Muscle layer of duodenum (tissue), 2 donors: Measurements from ENCODE around the gene MCTS1.
"Not testable (repeated sequence)": the region's sequence is repeated elsewhere in the genome, so short reads cannot be mapped to it uniquely, and the experiment has no call there.

Experiments used
- H3K27ac ChIP-seq: one replicate; pipeline ENCODE4 v1.7.0; 2013; ENCODE audit warnings: mild to moderate bottlenecking, low read length
- H3K27me3 ChIP-seq: one replicate; pipeline ENCODE4 v1.7.0; 2013; ENCODE audit warnings: low read depth, mild to moderate bottlenecking, control low read depth, low read length
- H3K36me3 ChIP-seq, 2 donors: one replicate each; pipeline ENCODE4 v1.7.0; 2013; ENCODE audit warnings: low read length in 2 of 2, control low read depth in 1 of 2, mild to moderate bottlenecking in 1 of 2; ENCODE audit not compliant: insufficient read depth in 2 of 2, control insufficient read depth in 1 of 2
- H3K4me1 ChIP-seq, 2 donors: one replicate each; pipeline ENCODE4 v1.7.0; 2013; ENCODE audit warnings: low read length in 2 of 2, mild to moderate bottlenecking in 2 of 2, control low read depth in 1 of 2, moderate library complexity in 1 of 2; ENCODE audit not compliant: insufficient read depth in 2 of 2, control insufficient read depth in 1 of 2
- H3K4me3 ChIP-seq, 2 donors: one replicate each; pipeline ENCODE4 v1.7.0; 2013; ENCODE audit warnings: low read length in 2 of 2, low read depth in 1 of 2, mild to moderate bottlenecking in 1 of 2
- H3K9me3 ChIP-seq, 2 donors: one replicate each; pipeline ENCODE4 v1.7.0; 2013; ENCODE audit warnings: low read length in 2 of 2, control low read depth in 1 of 2, mild to moderate bottlenecking in 1 of 2; ENCODE audit not compliant: control insufficient read depth in 1 of 2
- donor health status: healthy.

MCTS1 gene

DNA sequence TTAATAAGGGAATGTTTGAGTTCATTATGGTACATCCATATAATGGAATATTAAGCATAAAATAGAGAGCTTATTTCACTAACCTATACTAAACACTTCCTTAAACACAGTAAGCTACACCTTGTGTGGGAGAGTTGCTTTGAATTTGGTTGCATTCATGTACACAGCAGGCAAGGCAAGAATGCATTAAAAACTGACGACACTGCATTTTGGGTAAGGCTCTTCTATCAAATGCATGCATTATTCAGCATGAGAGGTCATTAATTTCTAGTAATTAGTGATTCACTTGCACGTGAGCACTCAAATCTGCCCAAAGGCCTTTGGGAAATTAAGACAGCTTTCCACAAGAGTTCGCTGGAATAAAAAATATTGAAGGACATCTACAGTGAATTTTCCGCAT, 34.7 kb downstream of the MCTS1 start:
- H3K27ac ChIP-seq: no peak overlapping the region
- H3K4me3 ChIP-seq: no peak overlapping the region
- no peaks in the 10 kb centered on the region for H3K4me1 ChIP-seq
- no peaks in the 10 kb centered on the region for H3K36me3 ChIP-seq
- H3K27me3 ChIP-seq: no peaks in the 10 kb centered on the region
- H3K9me3 ChIP-seq: no peaks in the 10 kb centered on the region

DNA sequence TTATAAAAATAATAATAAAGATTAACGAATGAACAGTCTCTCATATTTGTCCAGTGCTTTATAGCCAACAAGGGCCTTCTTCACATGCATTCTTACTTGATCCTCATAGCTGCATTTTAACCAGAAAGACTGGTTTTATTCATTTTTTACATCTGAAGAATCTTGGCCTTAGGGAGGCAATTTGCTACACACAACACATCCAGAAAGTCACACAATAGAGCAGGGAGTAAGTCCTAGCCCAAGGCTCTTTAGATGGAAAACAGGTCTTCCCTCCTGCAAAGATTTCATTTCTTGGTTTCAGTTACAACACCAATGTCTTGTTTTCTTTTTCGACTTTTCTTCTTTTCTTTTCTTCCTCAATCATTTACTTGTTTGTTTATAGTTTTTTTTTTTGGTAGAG, 39.0 kb downstream of the MCTS1 start:
- H3K4me1 ChIP-seq: no peaks in the 10 kb centered on the region
- H3K9me3 ChIP-seq: no peaks in the 10 kb centered on the region
- H3K27me3 ChIP-seq: no peaks in the 10 kb centered on the region
- no peak overlapping the region for H3K27ac ChIP-seq
- no peaks in the 10 kb centered on the region for H3K36me3 ChIP-seq
- H3K4me3 ChIP-seq: no peak overlapping the region

DNA sequence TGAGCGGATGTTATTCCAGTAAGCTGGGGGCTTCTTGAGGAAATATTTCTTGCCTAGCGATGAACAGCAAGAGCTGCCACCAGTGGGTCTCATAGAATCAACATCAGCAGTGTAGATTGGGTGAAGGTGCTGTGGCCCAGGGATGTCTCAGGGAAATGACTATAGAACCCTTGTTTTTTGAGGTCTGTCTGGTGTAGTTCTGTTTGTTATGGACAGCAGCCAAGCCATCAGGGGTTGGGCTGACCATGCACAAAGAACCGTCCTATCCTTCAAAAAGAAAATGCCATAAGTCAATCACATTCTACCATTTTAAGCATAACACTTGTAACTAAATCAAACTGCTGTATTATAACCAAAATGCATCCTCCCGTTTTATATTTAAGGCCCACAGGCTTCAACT, 43.2 kb downstream of the MCTS1 start:
- Histone ChIP-seq H3K9me3 (no peaks in the 10 kb centered on the region), H3K4me3 (no peak overlapping the region), H3K4me1 (no peaks in the 10 kb centered on the region), H3K27me3 (no peaks in the 10 kb centered on the region), H3K27ac (no peak overlapping the region), H3K36me3 (no peaks in the 10 kb centered on the region)

DNA sequence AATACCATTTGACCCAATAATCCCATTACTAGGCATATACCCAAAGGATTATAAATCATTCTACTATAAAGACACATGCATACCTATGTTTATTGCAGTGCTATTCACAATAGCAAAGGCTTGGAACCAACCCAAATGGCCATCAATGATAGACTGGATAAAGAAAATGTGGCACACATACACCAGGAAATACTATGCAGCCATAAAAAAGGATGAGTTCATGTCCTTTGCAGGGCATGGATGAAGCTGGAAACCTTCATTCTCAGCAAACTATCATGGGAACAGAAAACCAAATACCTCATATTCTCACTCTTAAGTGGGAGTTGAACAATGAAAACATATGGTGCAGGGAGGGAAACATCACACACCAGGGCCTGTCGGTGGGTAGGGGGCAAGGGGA, 48.4 kb downstream of the MCTS1 start:
- not testable (repeated sequence) for H3K36me3 ChIP-seq, H3K4me1 ChIP-seq, H3K27ac ChIP-seq, H3K27me3 ChIP-seq, H3K4me3 ChIP-seq, H3K9me3 ChIP-seq

DNA sequence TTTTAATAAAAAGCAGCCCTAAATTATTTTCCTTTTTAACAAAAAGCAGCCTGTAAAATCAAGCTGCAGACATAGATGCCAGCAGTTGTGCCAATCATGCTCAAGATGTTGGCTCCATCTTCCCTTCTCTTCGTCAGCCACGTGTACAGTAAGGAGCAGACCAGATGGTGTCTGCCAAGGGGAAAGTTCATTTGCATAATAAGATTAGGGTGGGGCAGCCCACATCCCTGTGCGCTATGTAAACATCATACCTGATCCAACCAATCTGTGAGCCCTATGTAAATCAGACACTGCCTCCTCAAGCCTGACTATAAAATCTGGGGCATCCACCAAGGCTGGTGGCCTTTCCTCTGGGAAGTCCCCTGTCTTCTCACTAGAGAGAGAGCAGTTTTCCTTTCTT, 49.1 kb downstream of the MCTS1 start:
- no peak overlapping the region for H3K27ac ChIP-seq
- no peaks in the 10 kb centered on the region for H3K27me3 ChIP-seq
- H3K36me3 ChIP-seq: no peaks in the 10 kb centered on the region
- H3K9me3 ChIP-seq: no peaks in the 10 kb centered on the region
- no peaks in the 10 kb centered on the region for H3K4me1 ChIP-seq
- no peak overlapping the region for H3K4me3 ChIP-seq

DNA sequence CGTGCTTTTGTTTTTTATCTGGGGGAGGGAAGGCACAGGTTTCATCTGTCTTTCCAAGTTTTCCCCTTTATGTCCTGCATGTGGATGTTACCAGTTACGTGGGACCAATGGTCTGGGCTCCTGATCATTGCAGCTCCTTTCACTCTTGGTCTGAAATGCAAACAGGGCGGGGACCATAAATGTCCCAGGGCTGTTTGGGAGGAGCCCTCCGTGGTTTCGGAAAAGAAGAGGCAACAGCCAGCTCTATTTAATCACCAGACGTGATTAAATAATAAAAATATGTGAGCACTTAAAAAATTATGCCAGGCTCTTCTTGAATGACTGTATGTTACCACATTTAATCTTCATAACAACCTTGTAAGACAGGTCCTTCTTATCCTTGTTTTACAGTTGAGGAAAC, 56.7 kb downstream of the MCTS1 start:
- Histone ChIP-seq H3K27me3 (no peaks in the 10 kb centered on the region), H3K4me1 (no peaks in the 10 kb centered on the region), H3K36me3 (no peaks in the 10 kb centered on the region)

More for the DNA sequence above, 56.7 kb downstream of the MCTS1 start:
- Histone ChIP-seq H3K4me3 (no peak overlapping the region), H3K9me3 (no peaks in the 10 kb centered on the region), H3K27ac (no peak overlapping the region)
